Sigmoid colon (tissue), 7 donors: Measurements from ENCODE around the gene SUGCT. TPM values are rescaled to one million over a fixed set of nuclear protein-coding genes. Genes with fewer than 3 reads are reported as not detected.

Source experiments
- DNase-seq: peaks from one replicate; pipeline ENCODE4 v3.0.0-alpha.2; 2019
- H3K27ac ChIP-seq, 4 donors: fragments of 200-600 bp; sonication (generic); one replicate each; pipeline ENCODE4 v1.5.1; 2016 to 2019; ENCODE audit warnings: mild to moderate bottlenecking in 1 of 4
- H3K27me3 ChIP-seq, 3 donors: fragments of 200-600 bp; sonication (generic); one replicate each; pipeline ENCODE4 v1.5.1; 2019; ENCODE audit warnings: mild to moderate bottlenecking in 1 of 3
- H3K36me3 ChIP-seq, 4 donors: fragments of 200-600 bp; sonication (generic); one replicate each; pipeline ENCODE4 v1.5.1; 2016 to 2019
- H3K4me1 ChIP-seq, 4 donors: fragments of 200-600 bp; sonication (generic); one replicate each; pipeline ENCODE4 v1.5.1; 2017 to 2019
- H3K4me3 ChIP-seq, 4 donors: fragments of 200-600 bp; sonication (generic); one replicate each; pipeline ENCODE4 v1.5.1; 2017 to 2019; ENCODE audit warnings: mild to moderate bottlenecking in 2 of 4, moderate library complexity in 1 of 4
- H3K9me3 ChIP-seq, 4 donors: fragments of 200-600 bp in 3 of 4; sonication (generic) in 3 of 4; one replicate each; pipeline versions ENCODE4 v1.5.1 to v1.6.1; 2013 to 2019
- CTCF ChIP-seq, 4 experiments: fragments of 450-650 bp in 3 of 4; fragments of 200-600 bp in 1 of 4; IDR thresholded peaks; one replicate each; pipeline ENCODE4 v1.5.1; 2016 to 2019; ENCODE audit warnings: antibody characterized with exemption in 4 of 4, mild to moderate bottlenecking in 3 of 4, moderate library complexity in 2 of 4
- EP300 ChIP-seq, 4 donors: sonication (generic); formaldehyde crosslinking; IDR thresholded peaks; one replicate each; pipeline ENCODE4 v1.6.1; 2017; ENCODE audit warnings: antibody characterized with exemption in 4 of 4
- POLR2A ChIP-seq, 2 donors: fragments of 450-650 bp; IDR thresholded peaks; one replicate each; pipeline ENCODE4 v1.6.1; 2016; ENCODE audit warnings: antibody characterized with exemption in 2 of 2, mild to moderate bottlenecking in 2 of 2, moderate library complexity in 2 of 2
- POLR2AphosphoS5 ChIP-seq, 4 donors: sonication (generic); formaldehyde crosslinking; IDR thresholded peaks; one replicate each; pipeline ENCODE4 v1.6.1; 2017; ENCODE audit warnings: antibody characterized with exemption in 4 of 4
- WGBS, 2 donors: extraction: QIAGEN DNeasy Blood & Tissue Kit; methylation state at CpG; one replicate each; pipeline ENCODE4 v1.1.7; 2013; 5-methylcytosine and 5-hydroxymethylcytosine counted together
- intact Hi-C: fragments of 100-400 bp; cut with DNase I; formaldehyde crosslinking; loops from one replicate; pipeline ENCODE4 v1.15.1; 2023
- polyA plus RNA-seq, 3 donors: library from polyadenylated mRNA; stranded (reverse); fragments of 200-250 nt; gene quantifications; one replicate each; pipeline ENCODE4 v1.2.3, GENCODE V29; 2013
- total RNA-seq, 4 donors: library from RNA; depleted of rRNA; stranded (reverse); fragments of >200 nt; gene quantifications; one replicate each; pipeline ENCODE4 v1.1.0, GENCODE V29; 2016
- donor health status: healthy with polysubstance abuse.
- donor health status: Bipolar disorder and iron deficiency.
- donor health status: healthy.

The SUGCT gene
- total and polyA plus RNA-seq, 7 donors = 2.3 to 25.9 (median 6.3) TPM

GRCh38 chr7:40346554-40346953 is 211.7 kb downstream of the SUGCT start:
- intact Hi-C loops = no loop called here

GRCh38 chr7:40348126-40348728 is 213.4 kb downstream of the SUGCT start:
- Histone ChIP-seq H3K27me3 (no peaks in the 10 kb centered on the region), H3K4me1 (no peaks in the 10 kb centered on the region), H3K36me3 (no peaks in the 10 kb centered on the region), H3K9me3 (no peaks in the 10 kb centered on the region), H3K27ac (no peak overlapping the region), H3K4me3 (no peak overlapping the region)
- WGBS, 2 donors = 95 to 96% methylated on average over 7 of the region's 7 CpGs
- TF ChIP-seq CTCF (IDR thresholded peaks at IDR 0.05) = no peak
- TF ChIP-seq POLR2A (IDR thresholded peaks at IDR 0.05) = no peak
- no peak for TF ChIP-seq POLR2AphosphoS5 (IDR thresholded peaks at IDR 0.05)
- no peak for TF ChIP-seq EP300 (IDR thresholded peaks at IDR 0.05)
- intact Hi-C loops = no loop called here
- no peak for DNase-seq

More at GRCh38 chr7:40346554-40346953, 211.7 kb downstream of the SUGCT start:
- no peaks in the 10 kb centered on the region for H3K4me1 ChIP-seq
- H3K27ac ChIP-seq = no peak overlapping the region
- no peaks in the 10 kb centered on the region for H3K9me3 ChIP-seq
- H3K27me3 ChIP-seq = no peaks in the 10 kb centered on the region
- no peak overlapping the region for H3K4me3 ChIP-seq
- TF ChIP-seq POLR2AphosphoS5 (IDR thresholded peaks at IDR 0.05) = no peak
- TF ChIP-seq POLR2A (IDR thresholded peaks at IDR 0.05) = no peak
- no peak for TF ChIP-seq CTCF (IDR thresholded peaks at IDR 0.05)
- TF ChIP-seq EP300 (IDR thresholded peaks at IDR 0.05) = no peak
- 84 to 89% methylated on average over 5 of the region's 5 CpGs for WGBS, 2 donors
- DNase-seq = no peak
- no peaks in the 10 kb centered on the region for H3K36me3 ChIP-seq

- WGBS, 2 donors = 97% methylated on average over 4 of the region's 4 CpGs
- no peak overlapping the region for H3K27ac ChIP-seq
- H3K4me3 ChIP-seq = no peak overlapping the region
- no peak for TF ChIP-seq POLR2A (IDR thresholded peaks at IDR 0.05)
- H3K4me1 ChIP-seq = no peaks in the 10 kb centered on the region
- H3K36me3 ChIP-seq = no peaks in the 10 kb centered on the region
- intact Hi-C loops = no loop called here
- DNase-seq = no peak
- no peaks in the 10 kb centered on the region for H3K27me3 ChIP-seq
- H3K9me3 ChIP-seq = no peaks in the 10 kb centered on the region
Measured at GRCh38 chr7:40350100-40350499, 215.3 kb downstream of the SUGCT start.

- no peak for DNase-seq
- Histone ChIP-seq H3K27ac (no peak overlapping the region), H3K27me3 (no peaks in the 10 kb centered on the region), H3K4me3 (no peak overlapping the region), H3K9me3 (no peaks in the 10 kb centered on the region), H3K36me3 (no peaks in the 10 kb centered on the region), H3K4me1 (no peaks in the 10 kb centered on the region)
- TF ChIP-seq POLR2AphosphoS5 (IDR thresholded peaks at IDR 0.05) = no peak
- TF ChIP-seq CTCF (IDR thresholded peaks at IDR 0.05) = no peak
- no peak for TF ChIP-seq POLR2A (IDR thresholded peaks at IDR 0.05)
- TF ChIP-seq EP300 (IDR thresholded peaks at IDR 0.05) = no peak
- 89 to 91% methylated on average over 2 of the region's 2 CpGs for WGBS, 2 donors
- intact Hi-C loops = no loop called here
Measured at GRCh38 chr7:40354711-40355110, 219.9 kb downstream of the SUGCT start.

GRCh38 chr7:40356312-40356711 is 221.5 kb downstream of the SUGCT start:
- no peak for TF ChIP-seq EP300 (IDR thresholded peaks at IDR 0.05)
- TF ChIP-seq POLR2AphosphoS5 (IDR thresholded peaks at IDR 0.05) = no peak
- no peak for TF ChIP-seq CTCF (IDR thresholded peaks at IDR 0.05)
- no peak for TF ChIP-seq POLR2A (IDR thresholded peaks at IDR 0.05)
- Histone ChIP-seq H3K4me3 (no peak overlapping the region), H3K4me1 (no peaks in the 10 kb centered on the region), H3K27ac (no peak overlapping the region), H3K9me3 (no peaks in the 10 kb centered on the region), H3K36me3 (no peaks in the 10 kb centered on the region), H3K27me3 (no peaks in the 10 kb centered on the region)
- DNase-seq = no peak
- WGBS, 2 donors = 89 to 95% methylated on average over 3 of the region's 3 CpGs
- intact Hi-C loops = no loop called here
